HepG2 (cell line): ENCODE measurements around the gene ITPRIP. TPM values are rescaled to one million over a fixed set of nuclear protein-coding genes. Genes with fewer than 3 reads are reported as not detected.

Experiments
- ATAC-seq: fragments of 200-7000 bp; cut with Tn5 transposase; 3 replicates; pipeline ENCODE4 v1.9.1; 2020; ENCODE audit warnings: mild to moderate bottlenecking, moderate library complexity
- BruUV-seq: library from RNA; stranded (reverse); fragments of 400-500 nt; replicated peaks from 2 replicates; lab custom pipeline; 2021; lab: Mats Ljungman, UMichigan
- CTCF ChIA-PET: fragments of 300-600 bp; formaldehyde crosslinking; extraction: SDS; loops from one replicate; lab custom pipeline; 2021; ENCODE audit warnings: low total read pairs, inconsistent platforms, low intra/inter-chr PET ratio; lab: Yijun Ruan, JAX
- POLR2A ChIA-PET: fragments of 350-600 bp; sonication (Branson Sonifier 250); formaldehyde crosslinking; loops from one replicate; lab custom pipeline; 2020; ENCODE audit warnings: antibody characterized with exemption, inconsistent platforms; lab: Yijun Ruan, JAX
- DNase-seq: peaks from one replicate; pipeline ENCODE4 v3.0.0-alpha.2; 2015; ENCODE audit warnings: low spot score
- FAIRE-seq: peaks from 3 replicates; lab custom pipeline; 2011; peaks lifted over from hg19 to GRCh38; lab: Jason Lieb, UNC
- H2AFZ ChIP-seq: one replicate; pipeline ENCODE4 v1.6.1; 2011; ENCODE audit warnings: low read length, inconsistent platforms
- H3K27ac ChIP-seq: fragments of 300-600 bp; 3 replicates; pipeline ENCODE4 v1.8.0; 2011; ENCODE audit warnings: mixed run types, mild to moderate bottlenecking, mixed read lengths, low read length, inconsistent platforms; ENCODE audit not compliant: insufficient read depth; ENCODE audit errors: extremely low read length
- H3K27me3 ChIP-seq, 2 experiments: fragments of 200-600 bp in 1 of 2; 2 replicates in 1 of 2; 3 replicates in 1 of 2; pipeline versions ENCODE4 v1.6.0 to v1.8.0; 2011; ENCODE audit warnings: low read length in 2 of 2, mild to moderate bottlenecking in 2 of 2, moderate library complexity in 2 of 2, inconsistent platforms in 1 of 2; ENCODE audit not compliant: insufficient read depth in 2 of 2, control insufficient read depth in 1 of 2
- H3K36me3 ChIP-seq, 2 experiments: fragments of 200-600 bp in 1 of 2; replicated peaks in 1 of 2; 2 replicates in 1 of 2; 3 replicates in 1 of 2; pipeline versions ENCODE4 v1.5.1 to v1.8.0; 2011; ENCODE audit warnings: low read length in 2 of 2, inconsistent platforms in 1 of 2; ENCODE audit not compliant: insufficient read depth in 2 of 2, control insufficient read depth in 1 of 2
- H3K4me1 ChIP-seq: 2 replicates; pipeline ENCODE4 v1.5.1; 2012; ENCODE audit warnings: low read length, inconsistent platforms; ENCODE audit not compliant: insufficient read depth
- H3K4me2 ChIP-seq: 2 replicates; pipeline ENCODE4 v1.6.0; 2011; ENCODE audit warnings: low read depth, low read length, inconsistent platforms
- H3K4me3 ChIP-seq, 3 experiments: fragments of 200-600 bp in 1 of 3; sonication (generic), shearing (Covaris generic) in 1 of 3; replicated peaks in 1 of 3; 2 replicates each; pipeline ENCODE4 v1.5.1; 2011 to 2016; ENCODE audit warnings: low read length in 3 of 3, inconsistent platforms in 2 of 3, low read depth in 2 of 3, mild to moderate bottlenecking in 2 of 3, control low read depth in 1 of 3, mixed read lengths in 1 of 3; ENCODE audit not compliant: insufficient read depth in 1 of 3
- H3K79me2 ChIP-seq: one replicate; pipeline ENCODE4 v1.6.1; 2011; ENCODE audit warnings: low read length, inconsistent platforms; ENCODE audit not compliant: insufficient read depth
- H3K9ac ChIP-seq: 2 replicates; pipeline ENCODE4 v1.6.0; 2011; ENCODE audit warnings: mild to moderate bottlenecking, low read depth, low read length, inconsistent platforms; ENCODE audit not compliant: insufficient read depth
- H3K9me3 ChIP-seq: 2 replicates; pipeline ENCODE4 v1.5.1; 2012; ENCODE audit warnings: mild to moderate bottlenecking, low read length
- H4K20me1 ChIP-seq: 2 replicates; pipeline ENCODE4 v1.6.0; 2011; ENCODE audit warnings: inconsistent platforms, mild to moderate bottlenecking, low read length, moderate library complexity; ENCODE audit not compliant: insufficient read depth
- HMG20B ChIP-seq: conservative IDR thresholded peaks from 2 replicates; pipeline ENCODE4 v1.6.1; 2016; ENCODE audit warnings: missing genetic modification reagents, missing compliant biosample characterization
- RFXAP ChIP-seq: sonication (generic); formaldehyde crosslinking; IDR thresholded peaks from 2 replicates; pipeline ENCODE4 v1.4.0; 2020; ENCODE audit warnings: missing genetic modification reagents, borderline replicate concordance
- ZNF121 ChIP-seq: sonication (generic); formaldehyde crosslinking; IDR thresholded peaks from 2 replicates; pipeline ENCODE4 v1.5.0; 2020; ENCODE audit warnings: mild to moderate bottlenecking, missing genetic modification reagents
- WGBS: methylation state at CpG from one replicate; pipeline ENCODE4 v1.1.6; 2017; ENCODE audit warnings: low lambda C conversion rate; 5-methylcytosine and 5-hydroxymethylcytosine counted together
- in situ Hi-C: cut with HindIII; loops from 2 replicates; pipeline ENCODE4 v1.10.0; 2017; ENCODE audit warnings: low pct_unique_long_range_greater_than_20kb; ENCODE audit not compliant: extremely low pct_ligation_motif_present
- intact Hi-C: fragments of 100-400 bp; cut with micrococcal nuclease; formaldehyde crosslinking; loops from one replicate; pipeline ENCODE4 v1.10.0; 2022; ENCODE audit not compliant: unreplicated experiment
- microRNA-seq: library from miRNA; unstranded; fragments of <30 nt; microRNA quantifications from one replicate; pipeline ENCODE4, GENCODE V29; 2020
- polyA plus RNA-seq, 8 experiments: library from polyadenylated mRNA; depleted of rRNA in 3 of 8; stranded (reverse) in 7 of 8; unstranded in 1 of 8; fragments of >200 nt; fragmentation: Illumina TruSeq in 4 of 8; extraction: Trizol in 4 of 8; gene quantifications; 2 replicates each; pipeline versions ENCODE4 v1.2.1 to v1.2.3, GENCODE V29; 2011 to 2016; ENCODE audit warnings: low read depth in 4 of 8, missing spikeins in 1 of 8, mixed read lengths in 1 of 8; ENCODE audit not compliant: insufficient read depth in 1 of 8
- small RNA-seq, 3 experiments: library from RNA; depleted of rRNA; stranded (forward); fragments of <200 nt; gene quantifications; one replicate each; pipeline ENCODE3, GENCODE V24; 2012; ENCODE audit warnings: low read depth in 2 of 3, low replicate concordance in 1 of 3; ENCODE audit not compliant: insufficient read length in 3 of 3, insufficient read depth in 2 of 3
- total RNA-seq, 5 experiments: library from RNA; depleted of rRNA; stranded (reverse); fragments of >200 nt; fragmentation: Illumina TruSeq; extraction: Trizol; gene quantifications; 2 replicates each; pipeline ENCODE4 v1.2.3, GENCODE V29; 2016; ENCODE audit warnings: low read depth in 1 of 5

The ITPRIP gene
- total and polyA plus RNA-seq, 2 of the 13 experiments (the other 11 are each of a cell fraction or from before 2014, with no cell fraction given), result 1.00 to 2.8 TPM

DNA sequence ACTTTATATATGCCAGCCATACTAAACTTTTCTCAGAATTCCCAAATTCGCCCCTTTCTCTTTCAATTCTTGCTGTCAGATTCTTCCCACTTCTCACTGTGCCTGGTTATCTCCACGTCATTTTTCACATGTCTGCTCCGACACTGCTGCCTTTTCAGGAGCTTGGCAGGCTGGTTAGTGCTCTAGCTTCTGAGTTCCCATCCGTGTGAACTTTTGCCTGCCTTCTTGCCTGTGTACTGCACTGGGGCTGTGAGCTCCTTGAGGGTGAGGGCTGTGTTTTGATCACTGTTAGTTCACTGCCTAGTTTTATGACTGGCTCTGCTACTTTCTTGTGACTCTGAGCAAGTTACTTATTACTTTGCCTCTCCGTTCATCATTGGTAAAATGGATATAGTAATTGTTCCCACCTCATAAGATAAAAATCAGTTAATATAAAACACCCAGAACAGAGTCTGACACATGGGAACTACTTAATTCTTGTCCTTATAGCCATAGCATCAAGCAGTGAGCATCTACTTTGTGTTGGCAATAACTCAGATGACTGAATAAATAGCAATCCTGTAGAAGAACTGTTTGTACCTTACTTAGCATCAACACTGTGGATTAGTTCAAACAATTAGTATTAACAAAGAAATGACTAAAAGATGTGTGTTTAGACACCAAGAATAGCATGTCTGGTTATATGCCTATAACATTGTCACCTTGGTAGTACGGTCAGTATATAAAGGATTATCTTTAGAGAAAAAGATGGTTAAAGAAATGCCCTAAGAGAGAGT lies 78.1 kb downstream of the ITPRIP start:
- H3K9ac ChIP-seq, result no peak overlapping the region
- 94% methylated on average over 6 of the region's 6 CpGs for WGBS
- TF ChIP-seq ZNF121 (CRISPR knock-in tag) (no peak), HMG20B (CRISPR knock-in tag) (no peak), RFXAP (CRISPR knock-in tag) (no peak)
- TF ChIP-seq, all 625 proteins: peak for 0
- Histone ChIP-seq H3K79me2 (peaks cover 59% of the 10 kb centered on the region), H2AFZ (no peak overlapping the region), H3K36me3 (peaks cover 7 to 72% of the 10 kb centered on the region in 2 experiments; a peak in 4 of 5 replicates), H3K4me3 (no peak overlapping the region), H3K27ac (no peak overlapping the region), H3K27me3 (no peaks in the 10 kb centered on the region; a peak in 1 of 5 replicates), H3K4me1 (peaks cover 94% of the 10 kb centered on the region), H3K9me3 (no peaks in the 10 kb centered on the region), H4K20me1 (peaks cover 7% of the 10 kb centered on the region), H3K4me2 (no peak overlapping the region)
- DNase-seq (no peak), ATAC-seq (no peak), FAIRE-seq (no peak)
- intact Hi-C loops (loop anchor here (10.0 kb wide), 1 partner anchor 135 kb away; the partner anchor contains the start of gene SFR1), in situ Hi-C loops (no loop called here)
- no TSS peak for BruUV-seq
- POLR2A ChIA-PET, result interaction anchor here (0.6 kb wide), 1 partner anchor 16 kb away, joined by 3 read pairs; no protein-coding TSS in a partner anchor
- CTCF ChIA-PET, result no interaction called here

Small RNAs within 50 kb of the gene (microRNA-seq; reads per million reads assigned to microRNA genes)
- not detected for gene MIR4482

Small RNAs within 50 kb of the gene (small RNA-seq; reads per million reads assigned to genes)
- 0 reads per million in 3 experiments for gene MIR4482

Other genes with a start within 250 kb of the ITPRIP start
- 6.1 and 6.9 TPM in 2 replicates for gene SFR1, start 216.3 kb downstream of the ITPRIP start, total RNA-seq (2016; rRNA removed; fragmentation: Illumina TruSeq; extraction: Trizol)
- 1.6 and 2.2 TPM in 2 replicates for gene SFR1, start 216.3 kb downstream of the ITPRIP start, polyA plus RNA-seq (2011; rRNA removed)
- gene CFAP43, start 106.1 kb downstream of the ITPRIP start, total RNA-seq (2016; rRNA removed; fragmentation: Illumina TruSeq; extraction: Trizol), result 0.24 and 0.46 TPM in 2 replicates
- 0.16 and 0.38 TPM in 2 replicates for gene CFAP43, start 106.1 kb downstream of the ITPRIP start, polyA plus RNA-seq (2011; rRNA removed)
- 300 and 418 TPM in 2 replicates for gene GSTO1, start 83.6 kb downstream of the ITPRIP start, total RNA-seq (2016; rRNA removed; fragmentation: Illumina TruSeq; extraction: Trizol)
- 152 and 228 TPM in 2 replicates for gene GSTO1, start 83.6 kb downstream of the ITPRIP start, polyA plus RNA-seq (2011; rRNA removed)
- 2.1 and 3.4 TPM in 2 replicates for gene GSTO2, start 69.3 kb downstream of the ITPRIP start, total RNA-seq (2016; rRNA removed; fragmentation: Illumina TruSeq; extraction: Trizol)
- gene GSTO2, start 69.3 kb downstream of the ITPRIP start, polyA plus RNA-seq (2011; rRNA removed), result 5.8 and 7.9 TPM in 2 replicates
- not detected in 2 replicates for gene CFAP58, start 15.4 kb upstream of the ITPRIP start, total RNA-seq (2016; rRNA removed; fragmentation: Illumina TruSeq; extraction: Trizol)
- gene CFAP58, start 15.4 kb upstream of the ITPRIP start, polyA plus RNA-seq (2011; rRNA removed), result 0.03 TPM in 2 replicates